LNCaP clone FGC (cell line): ENCODE measurements around the gene ENPP7.

ENCODE experiments used
- DNase-seq: peaks from one replicate; pipeline ENCODE4 v3.0.0-alpha.2; 2011; ENCODE audit warnings: low read depth
- H3K4me3 ChIP-seq: 2 replicates; pipeline ENCODE4 v1.5.1; 2011; ENCODE audit warnings: mild to moderate bottlenecking, low read depth, low read length, control low read depth
- CTCF ChIP-seq: IDR thresholded peaks from 2 replicates; pipeline ENCODE4 v1.5.1; 2012; ENCODE audit warnings: mild to moderate bottlenecking; ENCODE audit not compliant: control insufficient read depth, insufficient read depth; ENCODE audit errors: extremely low read depth

Gene ENPP7

DNA sequence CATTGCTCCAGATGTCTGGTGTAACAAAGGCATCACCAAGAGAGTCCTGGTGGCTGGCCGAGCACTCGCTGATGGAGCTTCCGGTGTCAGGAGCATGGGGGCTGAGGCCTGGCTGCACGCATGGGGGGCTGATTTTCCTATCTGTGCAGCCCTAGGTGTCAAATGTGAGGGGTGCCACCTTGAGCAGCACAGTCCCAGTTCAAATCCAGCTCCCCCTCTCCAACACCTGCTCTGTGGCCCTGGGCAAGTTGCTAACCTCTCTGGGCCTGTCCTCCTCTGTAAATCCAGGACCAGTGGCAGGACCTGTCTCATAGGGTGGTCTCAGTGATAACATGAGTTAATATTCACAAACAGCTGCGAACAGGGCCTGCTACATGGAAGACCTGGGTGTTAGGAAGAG, 12.9 kb downstream of the ENPP7 start:
- no peak overlapping the region for H3K4me3 ChIP-seq
- no peak for DNase-seq
- TF ChIP-seq CTCF: no peak

DNA sequence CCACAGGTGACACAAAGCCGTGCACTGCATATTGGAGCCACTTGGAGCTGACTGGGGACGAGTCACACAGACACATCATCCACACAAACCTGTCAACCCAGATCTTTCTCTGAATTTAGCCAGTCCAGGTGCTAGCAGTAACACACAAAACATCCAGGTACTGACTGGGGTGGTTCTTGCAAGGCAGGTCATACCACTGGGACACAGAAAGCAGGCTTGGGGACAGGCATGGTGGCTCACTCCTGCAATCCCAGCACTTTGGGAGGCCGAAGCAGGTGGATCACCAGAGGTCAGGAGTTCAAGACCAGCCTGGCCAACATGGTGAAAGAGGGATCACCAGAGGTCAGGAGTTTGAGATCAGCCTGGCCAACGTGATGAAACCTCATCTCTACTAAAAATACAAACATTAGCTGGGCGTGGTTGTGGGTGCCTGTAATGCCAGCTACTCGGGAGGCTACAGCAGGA, 14.9 kb downstream of the ENPP7 start:
- H3K4me3 ChIP-seq: no peak overlapping the region
- no peak for DNase-seq
- no peak for TF ChIP-seq CTCF

GRCh38 chr17:79746889-79747507, 16.3 kb downstream of the ENPP7 start:
- no peak for DNase-seq
- no peak for TF ChIP-seq CTCF
- H3K4me3 ChIP-seq: no peak overlapping the region

DNA sequence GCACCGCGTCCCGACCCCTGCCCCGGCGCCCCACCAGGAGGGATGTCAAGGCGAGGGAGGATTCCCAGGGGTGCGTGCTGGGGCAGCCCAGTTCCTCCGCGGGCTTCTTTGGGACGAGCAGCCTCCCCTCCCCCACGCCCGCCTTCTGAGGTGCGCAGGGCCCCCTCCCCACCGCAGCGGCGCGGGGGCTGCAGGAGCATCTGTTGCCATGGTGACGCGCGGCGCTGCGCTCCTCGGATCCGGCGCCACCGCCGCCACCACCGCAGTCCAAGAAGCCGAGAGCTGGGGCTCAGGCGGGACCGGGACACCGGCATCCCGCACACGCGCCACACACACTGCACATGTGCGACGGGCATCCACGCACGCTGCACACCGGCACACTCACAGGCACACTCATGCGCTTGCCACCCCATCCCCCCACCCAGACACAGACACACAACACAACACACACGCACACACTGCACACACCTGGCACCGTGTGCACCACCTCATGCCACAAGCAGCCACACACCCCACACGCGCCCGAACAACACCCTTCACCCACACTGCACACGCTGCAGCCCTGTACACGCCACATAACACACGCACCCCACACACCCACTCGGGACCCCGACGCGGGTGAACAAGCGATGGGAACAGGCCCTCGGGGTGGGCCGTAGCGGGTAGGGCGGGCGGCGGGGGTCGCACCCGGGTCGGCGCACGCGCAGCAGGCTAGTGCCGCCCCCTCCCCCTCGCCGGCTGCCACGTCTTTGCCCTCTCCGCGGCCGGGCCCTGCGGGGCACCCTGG, 17.0 kb downstream of the ENPP7 start:
- no peak for DNase-seq
- no peak overlapping the region for H3K4me3 ChIP-seq
- TF ChIP-seq CTCF: no peak

GRCh38 chr17:79748295-79749099, 17.8 kb downstream of the ENPP7 start:
- no peak overlapping the region for H3K4me3 ChIP-seq
- no peak for TF ChIP-seq CTCF

DNA sequence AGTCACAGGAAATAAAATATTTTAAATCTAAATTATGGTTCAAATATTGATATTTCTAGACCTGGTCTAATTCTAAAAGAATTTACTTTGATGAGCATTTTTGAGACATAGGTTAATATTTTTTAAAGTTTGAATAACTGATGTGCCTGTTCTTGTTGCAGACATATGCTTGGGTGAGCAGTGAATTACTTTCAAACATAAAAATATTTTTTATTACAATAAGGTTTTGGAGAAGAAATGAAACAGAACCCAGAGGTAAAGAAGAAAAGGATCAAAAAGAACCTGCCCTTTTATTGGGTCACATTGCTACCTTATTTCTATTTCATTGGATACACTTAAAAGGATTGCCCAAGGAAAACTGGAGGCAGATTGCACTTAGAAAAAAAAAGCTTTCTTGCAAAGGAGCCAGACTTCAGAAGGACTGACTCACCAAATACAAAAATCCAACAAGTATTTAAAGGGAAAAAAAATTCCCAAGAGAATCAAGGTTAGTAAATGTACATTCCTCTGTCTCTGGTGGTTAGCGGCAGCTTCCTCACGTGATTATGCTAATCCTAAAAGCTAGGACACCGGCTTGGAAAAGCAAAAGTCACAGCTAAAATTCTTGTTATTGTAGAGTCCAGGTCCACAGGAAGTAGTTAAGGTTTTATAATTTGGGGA, 18.5 kb downstream of the ENPP7 start:
- no peak for TF ChIP-seq CTCF
- H3K4me3 ChIP-seq: no peak overlapping the region
- DNase-seq: no peak

More at GRCh38 chr17:79748295-79749099, 17.8 kb downstream of the ENPP7 start:
- DNase-seq: no peak
